ENCODE measurements around the gene ERF. TPM values are rescaled to one million over a fixed set of nuclear protein-coding genes. Genes with fewer than 3 reads are reported as not detected.

The ERF gene
- total and polyA plus RNA-seq, 10 of the 15 experiments (the other 5 are each of a cell fraction or from before 2014, with no cell fraction given) = 0.02 to 51.8 (median 14.4) TPM

- peak; percentile 82 for TF ChIP-seq SMAD5 (IDR thresholded peaks at IDR 0.05; ENCODE audit: low read depth)
- TF ChIP-seq HCFC1 (IDR thresholded peaks at IDR 0.05; ENCODE audit: low read length) = peak; percentile 60
- TF ChIP-seq RB1 (IDR thresholded peaks at IDR 0.05; ENCODE audit: borderline replicate concordance) = peak; percentile 83; the same call in 1 of the 2 replicates
- peak; percentile 87 for TF ChIP-seq POLR2AphosphoS2 (IDR thresholded peaks at IDR 0.05; ENCODE audit: low read depth, low read length)
- peak; percentile 77 for TF ChIP-seq NKRF (conservative IDR thresholded peaks at IDR 0.05)
- TF ChIP-seq, protein P1, sequence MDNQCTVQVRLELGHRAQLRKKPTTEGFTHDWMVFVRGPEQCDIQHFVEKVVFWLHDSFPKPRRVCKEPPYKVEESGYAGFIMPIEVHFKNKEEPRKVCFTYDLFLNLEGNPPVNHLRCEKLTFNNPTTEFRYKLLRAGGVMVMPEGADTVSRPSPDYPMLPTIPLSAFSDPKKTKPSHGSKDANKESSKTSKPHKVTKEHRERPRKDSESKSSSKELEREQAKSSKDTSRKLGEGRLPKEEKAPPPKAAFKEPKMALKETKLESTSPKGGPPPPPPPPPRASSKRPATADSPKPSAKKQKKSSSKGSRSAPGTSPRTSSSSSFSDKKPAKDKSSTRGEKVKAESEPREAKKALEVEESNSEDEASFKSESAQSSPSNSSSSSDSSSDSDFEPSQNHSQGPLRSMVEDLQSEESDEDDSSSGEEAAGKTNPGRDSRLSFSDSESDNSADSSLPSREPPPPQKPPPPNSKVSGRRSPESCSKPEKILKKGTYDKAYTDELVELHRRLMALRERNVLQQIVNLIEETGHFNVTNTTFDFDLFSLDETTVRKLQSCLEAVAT (IDR thresholded peaks at IDR 0.05) = peak; percentile 53; the same call in 1 of the 2 replicates
- TF ChIP-seq BCL11A (IDR thresholded peaks at IDR 0.05; ENCODE audit: low read depth, low read length) = no peak
- TF ChIP-seq JUND (IDR thresholded peaks at IDR 0.05; ENCODE audit: low read depth, low read length) = no peak
- TF ChIP-seq NFYA (IDR thresholded peaks at IDR 0.05; ENCODE audit: borderline replicate concordance, low read depth, low read length) = peak; percentile 43; the same call in 1 of the 2 replicates
- no peak for TF ChIP-seq ZNF384 (IDR thresholded peaks at IDR 0.05; ENCODE audit: borderline replicate concordance, low read depth, low read length)
- peak; percentile 53; the same call in 1 of the 2 replicates for TF ChIP-seq HDGF (IDR thresholded peaks at IDR 0.05)
- 0 out of 2 replicates have a peak, but pooled peaks have one; percentile 12 for TF ChIP-seq PAX5 (IDR thresholded peaks at IDR 0.05; ENCODE audit: borderline replicate concordance, low read depth, low read length)
- TF ChIP-seq RCOR1 (conservative IDR thresholded peaks at IDR 0.05; ENCODE audit: low read depth, low read length) = no peak
- TF ChIP-seq, protein P2, sequence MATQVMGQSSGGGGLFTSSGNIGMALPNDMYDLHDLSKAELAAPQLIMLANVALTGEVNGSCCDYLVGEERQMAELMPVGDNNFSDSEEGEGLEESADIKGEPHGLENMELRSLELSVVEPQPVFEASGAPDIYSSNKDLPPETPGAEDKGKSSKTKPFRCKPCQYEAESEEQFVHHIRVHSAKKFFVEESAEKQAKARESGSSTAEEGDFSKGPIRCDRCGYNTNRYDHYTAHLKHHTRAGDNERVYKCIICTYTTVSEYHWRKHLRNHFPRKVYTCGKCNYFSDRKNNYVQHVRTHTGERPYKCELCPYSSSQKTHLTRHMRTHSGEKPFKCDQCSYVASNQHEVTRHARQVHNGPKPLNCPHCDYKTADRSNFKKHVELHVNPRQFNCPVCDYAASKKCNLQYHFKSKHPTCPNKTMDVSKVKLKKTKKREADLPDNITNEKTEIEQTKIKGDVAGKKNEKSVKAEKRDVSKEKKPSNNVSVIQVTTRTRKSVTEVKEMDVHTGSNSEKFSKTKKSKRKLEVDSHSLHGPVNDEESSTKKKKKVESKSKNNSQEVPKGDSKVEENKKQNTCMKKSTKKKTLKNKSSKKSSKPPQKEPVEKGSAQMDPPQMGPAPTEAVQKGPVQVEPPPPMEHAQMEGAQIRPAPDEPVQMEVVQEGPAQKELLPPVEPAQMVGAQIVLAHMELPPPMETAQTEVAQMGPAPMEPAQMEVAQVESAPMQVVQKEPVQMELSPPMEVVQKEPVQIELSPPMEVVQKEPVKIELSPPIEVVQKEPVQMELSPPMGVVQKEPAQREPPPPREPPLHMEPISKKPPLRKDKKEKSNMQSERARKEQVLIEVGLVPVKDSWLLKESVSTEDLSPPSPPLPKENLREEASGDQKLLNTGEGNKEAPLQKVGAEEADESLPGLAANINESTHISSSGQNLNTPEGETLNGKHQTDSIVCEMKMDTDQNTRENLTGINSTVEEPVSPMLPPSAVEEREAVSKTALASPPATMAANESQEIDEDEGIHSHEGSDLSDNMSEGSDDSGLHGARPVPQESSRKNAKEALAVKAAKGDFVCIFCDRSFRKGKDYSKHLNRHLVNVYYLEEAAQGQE (IDR thresholded peaks at IDR 0.05; ENCODE audit: low read depth, low read length) = no peak; the same call in 1 of the 2 replicates
- TF ChIP-seq GATAD2B (conservative IDR thresholded peaks at IDR 0.05; ENCODE audit: low read depth) = peak; percentile 84
- no peak for TF ChIP-seq SMARCA5 (IDR thresholded peaks at IDR 0.05)
- TF ChIP-seq E4F1 (IDR thresholded peaks at IDR 0.05; ENCODE audit: borderline replicate concordance, partially characterized antibody) = no peak
- TF ChIP-seq, protein P3, sequence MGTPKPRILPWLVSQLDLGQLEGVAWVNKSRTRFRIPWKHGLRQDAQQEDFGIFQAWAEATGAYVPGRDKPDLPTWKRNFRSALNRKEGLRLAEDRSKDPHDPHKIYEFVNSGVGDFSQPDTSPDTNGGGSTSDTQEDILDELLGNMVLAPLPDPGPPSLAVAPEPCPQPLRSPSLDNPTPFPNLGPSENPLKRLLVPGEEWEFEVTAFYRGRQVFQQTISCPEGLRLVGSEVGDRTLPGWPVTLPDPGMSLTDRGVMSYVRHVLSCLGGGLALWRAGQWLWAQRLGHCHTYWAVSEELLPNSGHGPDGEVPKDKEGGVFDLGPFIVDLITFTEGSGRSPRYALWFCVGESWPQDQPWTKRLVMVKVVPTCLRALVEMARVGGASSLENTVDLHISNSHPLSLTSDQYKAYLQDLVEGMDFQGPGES (IDR thresholded peaks at IDR 0.05) = peak; percentile 86
These were observed 34.8 kb downstream of the ERF start, which contains the start of gene ZNF526 (continued) for GRCh38 chr19:42219812-42220750.
